ENCODE measurements around the gene EARS2.
"Not testable (repeated sequence)": the region's sequence is repeated elsewhere in the genome, so short reads cannot be mapped to it uniquely, and the experiment has no call there.

The EARS2 gene

GRCh38 chr16:23583271-23583670 is 26.1 kb upstream of the EARS2 start:
- not testable (repeated sequence) for H3K4me3 ChIP-seq (ENCODE audit: insufficient read depth, low read depth, low read length); H3K27me3 ChIP-seq (ENCODE audit: control insufficient read depth, insufficient read depth, low read length, poor library complexity, severe bottlenecking); H3K9me3 ChIP-seq (ENCODE audit: control insufficient read depth, low read length); H3K4me1 ChIP-seq (ENCODE audit: control insufficient read depth, insufficient read depth, low read length); H3K27ac ChIP-seq (ENCODE audit: insufficient read depth, low read depth, low read length, poor library complexity, severe bottlenecking)
- 97 to 98% methylated on average over 30 of the region's 30 CpGs for whole genome bisulfite sequencing, 2 experiments
- H3K36me3 ChIP-seq (ENCODE audit: control insufficient read depth, insufficient read depth, low read length), result peaks cover 37% of the 10 kb centered on the region

- H3K9me3 ChIP-seq (ENCODE audit: control insufficient read depth, low read length), result no peaks in the 10 kb centered on the region
- H3K27me3 ChIP-seq (ENCODE audit: control insufficient read depth, insufficient read depth, low read length, poor library complexity, severe bottlenecking), result no peaks in the 10 kb centered on the region
- no peak overlapping the region for H3K27ac ChIP-seq (ENCODE audit: insufficient read depth, low read depth, low read length, poor library complexity, severe bottlenecking)
- H3K36me3 ChIP-seq (ENCODE audit: control insufficient read depth, insufficient read depth, low read length), result peaks cover 30% of the 10 kb centered on the region
- H3K4me3 ChIP-seq (ENCODE audit: insufficient read depth, low read depth, low read length), result no peak overlapping the region
- no peaks in the 10 kb centered on the region for H3K4me1 ChIP-seq (ENCODE audit: control insufficient read depth, insufficient read depth, low read length)
Observed at GRCh38 chr16:23581764-23582163, 24.6 kb upstream of the EARS2 start.

- Histone ChIP-seq H3K9me3 (ENCODE audit: control insufficient read depth, low read length) (no peaks in the 10 kb centered on the region), H3K4me1 (ENCODE audit: control insufficient read depth, insufficient read depth, low read length) (no peaks in the 10 kb centered on the region), H3K27ac (ENCODE audit: insufficient read depth, low read depth, low read length, poor library complexity, severe bottlenecking) (no peak overlapping the region), H3K36me3 (ENCODE audit: control insufficient read depth, insufficient read depth, low read length) (peaks cover 30% of the 10 kb centered on the region), H3K27me3 (ENCODE audit: control insufficient read depth, insufficient read depth, low read length, poor library complexity, severe bottlenecking) (no peaks in the 10 kb centered on the region), H3K4me3 (ENCODE audit: insufficient read depth, low read depth, low read length) (no peak overlapping the region)
Observed at GRCh38 chr16:23580391-23580790, 23.2 kb upstream of the EARS2 start.

- no peaks in the 10 kb centered on the region for H3K27me3 ChIP-seq (ENCODE audit: control insufficient read depth, insufficient read depth, low read length, poor library complexity, severe bottlenecking)
- no peak overlapping the region for H3K4me3 ChIP-seq (ENCODE audit: insufficient read depth, low read depth, low read length)
- no peaks in the 10 kb centered on the region for H3K4me1 ChIP-seq (ENCODE audit: control insufficient read depth, insufficient read depth, low read length)
- peaks cover 23% of the 10 kb centered on the region for H3K36me3 ChIP-seq (ENCODE audit: control insufficient read depth, insufficient read depth, low read length)
- 98 to 100% methylated on average over 3 of the region's 4 CpGs for WGBS, 2 experiments
- no peak overlapping the region for H3K27ac ChIP-seq (ENCODE audit: insufficient read depth, low read depth, low read length, poor library complexity, severe bottlenecking)
- H3K9me3 ChIP-seq (ENCODE audit: control insufficient read depth, low read length), result no peaks in the 10 kb centered on the region
Observed at GRCh38 chr16:23579371-23579770, 22.2 kb upstream of the EARS2 start.

- no peaks in the 10 kb centered on the region for H3K9me3 ChIP-seq (ENCODE audit: control insufficient read depth, low read length)
- H3K36me3 ChIP-seq (ENCODE audit: control insufficient read depth, insufficient read depth, low read length), result peaks cover 24% of the 10 kb centered on the region
- H3K27me3 ChIP-seq (ENCODE audit: control insufficient read depth, insufficient read depth, low read length, poor library complexity, severe bottlenecking), result no peaks in the 10 kb centered on the region
- no peaks in the 10 kb centered on the region for H3K4me1 ChIP-seq (ENCODE audit: control insufficient read depth, insufficient read depth, low read length)
- H3K4me3 ChIP-seq (ENCODE audit: insufficient read depth, low read depth, low read length), result no peak overlapping the region
- 94 to 95% methylated on average over 5 of the region's 5 CpGs for WGBS, 2 experiments
- no peak overlapping the region for H3K27ac ChIP-seq (ENCODE audit: insufficient read depth, low read depth, low read length, poor library complexity, severe bottlenecking)
Observed at GRCh38 chr16:23578101-23578830, 21.1 kb upstream of the EARS2 start.

GRCh38 chr16:23577493-23577892 is 20.3 kb upstream of the EARS2 start:
- Histone ChIP-seq H3K27ac (ENCODE audit: insufficient read depth, low read depth, low read length, poor library complexity, severe bottlenecking) (no peak overlapping the region), H3K27me3 (ENCODE audit: control insufficient read depth, insufficient read depth, low read length, poor library complexity, severe bottlenecking) (no peaks in the 10 kb centered on the region)
- 92 to 95% methylated on average over 2 of the region's 2 CpGs for WGBS, 2 experiments

GRCh38 chr16:23575834-23576233 is 18.7 kb upstream of the EARS2 start:
- Histone ChIP-seq H3K27ac (ENCODE audit: insufficient read depth, low read depth, low read length, poor library complexity, severe bottlenecking) (no peak overlapping the region), H3K36me3 (ENCODE audit: control insufficient read depth, insufficient read depth, low read length) (peaks cover 21% of the 10 kb centered on the region), H3K4me1 (ENCODE audit: control insufficient read depth, insufficient read depth, low read length) (no peaks in the 10 kb centered on the region), H3K4me3 (ENCODE audit: insufficient read depth, low read depth, low read length) (no peak overlapping the region), H3K27me3 (ENCODE audit: control insufficient read depth, insufficient read depth, low read length, poor library complexity, severe bottlenecking) (no peaks in the 10 kb centered on the region), H3K9me3 (ENCODE audit: control insufficient read depth, low read length) (no peaks in the 10 kb centered on the region)
- 91 to 96% methylated on average over 3 of the region's 3 CpGs for WGBS, 2 experiments

More at GRCh38 chr16:23577493-23577892, 20.3 kb upstream of the EARS2 start:
- Histone ChIP-seq H3K9me3 (ENCODE audit: control insufficient read depth, low read length) (no peaks in the 10 kb centered on the region), H3K36me3 (ENCODE audit: control insufficient read depth, insufficient read depth, low read length) (peaks cover 24% of the 10 kb centered on the region), H3K4me1 (ENCODE audit: control insufficient read depth, insufficient read depth, low read length) (no peaks in the 10 kb centered on the region), H3K4me3 (ENCODE audit: insufficient read depth, low read depth, low read length) (no peak overlapping the region)

- WGBS, 2 experiments, result 94 to 96% methylated on average over 5 of the region's 5 CpGs
- Histone ChIP-seq H3K27ac (ENCODE audit: insufficient read depth, low read depth, low read length, poor library complexity, severe bottlenecking) (no peak overlapping the region), H3K27me3 (ENCODE audit: control insufficient read depth, insufficient read depth, low read length, poor library complexity, severe bottlenecking) (no peaks in the 10 kb centered on the region), H3K4me1 (ENCODE audit: control insufficient read depth, insufficient read depth, low read length) (no peaks in the 10 kb centered on the region), H3K9me3 (ENCODE audit: control insufficient read depth, low read length) (no peaks in the 10 kb centered on the region), H3K36me3 (ENCODE audit: control insufficient read depth, insufficient read depth, low read length) (peaks cover 19% of the 10 kb centered on the region), H3K4me3 (ENCODE audit: insufficient read depth, low read depth, low read length) (no peak overlapping the region)
Observed at GRCh38 chr16:23573817-23574216, 16.7 kb upstream of the EARS2 start.

- Histone ChIP-seq H3K36me3 (ENCODE audit: control insufficient read depth, insufficient read depth, low read length) (peaks cover 29% of the 10 kb centered on the region), H3K4me1 (ENCODE audit: control insufficient read depth, insufficient read depth, low read length) (no peaks in the 10 kb centered on the region)
- WGBS, 2 experiments, result 94 to 95% methylated on average over 7 to 8 of the region's 9 CpGs
Observed at GRCh38 chr16:23572394-23572793, 15.2 kb upstream of the EARS2 start.

GRCh38 chr16:23571895-23572294 is 14.7 kb upstream of the EARS2 start:
- WGBS, 2 experiments, result 95 to 96% methylated on average over 5 of the region's 5 CpGs
- Histone ChIP-seq H3K4me3 (ENCODE audit: insufficient read depth, low read depth, low read length) (no peak overlapping the region), H3K9me3 (ENCODE audit: control insufficient read depth, low read length) (no peaks in the 10 kb centered on the region), H3K27ac (ENCODE audit: insufficient read depth, low read depth, low read length, poor library complexity, severe bottlenecking) (no peak overlapping the region), H3K36me3 (ENCODE audit: control insufficient read depth, insufficient read depth, low read length) (peaks cover 33% of the 10 kb centered on the region), H3K4me1 (ENCODE audit: control insufficient read depth, insufficient read depth, low read length) (no peaks in the 10 kb centered on the region), H3K27me3 (ENCODE audit: control insufficient read depth, insufficient read depth, low read length, poor library complexity, severe bottlenecking) (no peaks in the 10 kb centered on the region)

More at GRCh38 chr16:23572394-23572793, 15.2 kb upstream of the EARS2 start:
- H3K27me3 ChIP-seq (ENCODE audit: control insufficient read depth, insufficient read depth, low read length, poor library complexity, severe bottlenecking), result no peaks in the 10 kb centered on the region
- H3K9me3 ChIP-seq (ENCODE audit: control insufficient read depth, low read length), result no peaks in the 10 kb centered on the region
- H3K4me3 ChIP-seq (ENCODE audit: insufficient read depth, low read depth, low read length), result no peak overlapping the region
- no peak overlapping the region for H3K27ac ChIP-seq (ENCODE audit: insufficient read depth, low read depth, low read length, poor library complexity, severe bottlenecking)

Measured in ectodermal cell (in vitro differentiated cells).